ENCODE data around the gene LRSAM1. TPM values are rescaled to one million over a fixed set of nuclear protein-coding genes. Genes with fewer than 3 reads are reported as not detected.

The LRSAM1 gene
- total and polyA plus RNA-seq, 4 donors = 6.6 to 9.7 (median 7.1) TPM

DNA sequence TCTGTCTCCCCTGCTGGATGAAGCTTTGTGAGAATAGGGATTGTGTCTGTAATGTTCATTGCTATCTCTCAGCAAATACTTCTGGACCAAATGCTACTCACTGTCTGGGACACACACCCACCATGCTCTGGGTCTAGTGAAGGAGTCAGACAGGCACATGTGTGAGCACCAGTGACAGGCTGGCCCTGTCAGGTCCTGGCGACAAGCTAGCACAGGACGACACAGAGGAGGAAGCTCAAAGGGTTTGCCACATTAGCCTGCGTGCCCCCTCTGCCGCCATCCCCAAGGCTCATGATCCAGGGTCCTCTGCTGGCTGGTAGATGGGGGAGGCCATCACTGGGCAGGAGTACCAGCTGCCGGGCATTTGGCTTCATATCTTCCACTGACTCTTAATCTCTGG is 23.3 kb downstream of the LRSAM1 start:
- WGBS = 96% methylated on average over 5 of the region's 5 CpGs
- TF ChIP-seq HNF4A (conservative IDR thresholded peaks at IDR 0.05) = no peak
- TF ChIP-seq FOXA2 (IDR thresholded peaks at IDR 0.05) = no peak
- TF ChIP-seq RAD21 (IDR thresholded peaks at IDR 0.05) = no peak
- no peak for TF ChIP-seq RXRA (IDR thresholded peaks at IDR 0.05)
- TF ChIP-seq GABPA (IDR thresholded peaks at IDR 0.05 in 1 of 2, conservative IDR thresholded peaks at IDR 0.05 in 1 of 2) = no peak
- TF ChIP-seq, protein P1, sequence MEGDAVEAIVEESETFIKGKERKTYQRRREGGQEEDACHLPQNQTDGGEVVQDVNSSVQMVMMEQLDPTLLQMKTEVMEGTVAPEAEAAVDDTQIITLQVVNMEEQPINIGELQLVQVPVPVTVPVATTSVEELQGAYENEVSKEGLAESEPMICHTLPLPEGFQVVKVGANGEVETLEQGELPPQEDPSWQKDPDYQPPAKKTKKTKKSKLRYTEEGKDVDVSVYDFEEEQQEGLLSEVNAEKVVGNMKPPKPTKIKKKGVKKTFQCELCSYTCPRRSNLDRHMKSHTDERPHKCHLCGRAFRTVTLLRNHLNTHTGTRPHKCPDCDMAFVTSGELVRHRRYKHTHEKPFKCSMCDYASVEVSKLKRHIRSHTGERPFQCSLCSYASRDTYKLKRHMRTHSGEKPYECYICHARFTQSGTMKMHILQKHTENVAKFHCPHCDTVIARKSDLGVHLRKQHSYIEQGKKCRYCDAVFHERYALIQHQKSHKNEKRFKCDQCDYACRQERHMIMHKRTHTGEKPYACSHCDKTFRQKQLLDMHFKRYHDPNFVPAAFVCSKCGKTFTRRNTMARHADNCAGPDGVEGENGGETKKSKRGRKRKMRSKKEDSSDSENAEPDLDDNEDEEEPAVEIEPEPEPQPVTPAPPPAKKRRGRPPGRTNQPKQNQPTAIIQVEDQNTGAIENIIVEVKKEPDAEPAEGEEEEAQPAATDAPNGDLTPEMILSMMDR (IDR thresholded peaks at IDR 0.05; ENCODE audit: low read depth, low read length, missing input control) = no peak
- TF ChIP-seq HNF4G (IDR thresholded peaks at IDR 0.05) = no peak
- TF ChIP-seq FOXA1 (IDR thresholded peaks at IDR 0.05) = no peak
- no peak for TF ChIP-seq NR2F2 (IDR thresholded peaks at IDR 0.05)
- TF ChIP-seq SP1 (IDR thresholded peaks at IDR 0.05) = no peak
- TF ChIP-seq, protein P2, sequence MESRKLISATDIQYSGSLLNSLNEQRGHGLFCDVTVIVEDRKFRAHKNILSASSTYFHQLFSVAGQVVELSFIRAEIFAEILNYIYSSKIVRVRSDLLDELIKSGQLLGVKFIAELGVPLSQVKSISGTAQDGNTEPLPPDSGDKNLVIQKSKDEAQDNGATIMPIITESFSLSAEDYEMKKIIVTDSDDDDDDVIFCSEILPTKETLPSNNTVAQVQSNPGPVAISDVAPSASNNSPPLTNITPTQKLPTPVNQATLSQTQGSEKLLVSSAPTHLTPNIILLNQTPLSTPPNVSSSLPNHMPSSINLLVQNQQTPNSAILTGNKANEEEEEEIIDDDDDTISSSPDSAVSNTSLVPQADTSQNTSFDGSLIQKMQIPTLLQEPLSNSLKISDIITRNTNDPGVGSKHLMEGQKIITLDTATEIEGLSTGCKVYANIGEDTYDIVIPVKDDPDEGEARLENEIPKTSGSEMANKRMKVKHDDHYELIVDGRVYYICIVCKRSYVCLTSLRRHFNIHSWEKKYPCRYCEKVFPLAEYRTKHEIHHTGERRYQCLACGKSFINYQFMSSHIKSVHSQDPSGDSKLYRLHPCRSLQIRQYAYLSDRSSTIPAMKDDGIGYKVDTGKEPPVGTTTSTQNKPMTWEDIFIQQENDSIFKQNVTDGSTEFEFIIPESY (IDR thresholded peaks at IDR 0.05) = no peak
- TF ChIP-seq YY1 (IDR thresholded peaks at IDR 0.05) = no peak
- TF ChIP-seq, protein P3, sequence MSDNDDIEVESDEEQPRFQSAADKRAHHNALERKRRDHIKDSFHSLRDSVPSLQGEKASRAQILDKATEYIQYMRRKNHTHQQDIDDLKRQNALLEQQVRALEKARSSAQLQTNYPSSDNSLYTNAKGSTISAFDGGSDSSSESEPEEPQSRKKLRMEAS (IDR thresholded peaks at IDR 0.05) = no peak
- no peak for TF ChIP-seq JUND (IDR thresholded peaks at IDR 0.05)
- TF ChIP-seq, protein P4, sequence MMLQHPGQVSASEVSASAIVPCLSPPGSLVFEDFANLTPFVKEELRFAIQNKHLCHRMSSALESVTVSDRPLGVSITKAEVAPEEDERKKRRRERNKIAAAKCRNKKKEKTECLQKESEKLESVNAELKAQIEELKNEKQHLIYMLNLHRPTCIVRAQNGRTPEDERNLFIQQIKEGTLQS (IDR thresholded peaks at IDR 0.05) = no peak
- TF ChIP-seq TAF1 (conservative IDR thresholded peaks at IDR 0.05) = no peak
- TF ChIP-seq, protein P5, sequence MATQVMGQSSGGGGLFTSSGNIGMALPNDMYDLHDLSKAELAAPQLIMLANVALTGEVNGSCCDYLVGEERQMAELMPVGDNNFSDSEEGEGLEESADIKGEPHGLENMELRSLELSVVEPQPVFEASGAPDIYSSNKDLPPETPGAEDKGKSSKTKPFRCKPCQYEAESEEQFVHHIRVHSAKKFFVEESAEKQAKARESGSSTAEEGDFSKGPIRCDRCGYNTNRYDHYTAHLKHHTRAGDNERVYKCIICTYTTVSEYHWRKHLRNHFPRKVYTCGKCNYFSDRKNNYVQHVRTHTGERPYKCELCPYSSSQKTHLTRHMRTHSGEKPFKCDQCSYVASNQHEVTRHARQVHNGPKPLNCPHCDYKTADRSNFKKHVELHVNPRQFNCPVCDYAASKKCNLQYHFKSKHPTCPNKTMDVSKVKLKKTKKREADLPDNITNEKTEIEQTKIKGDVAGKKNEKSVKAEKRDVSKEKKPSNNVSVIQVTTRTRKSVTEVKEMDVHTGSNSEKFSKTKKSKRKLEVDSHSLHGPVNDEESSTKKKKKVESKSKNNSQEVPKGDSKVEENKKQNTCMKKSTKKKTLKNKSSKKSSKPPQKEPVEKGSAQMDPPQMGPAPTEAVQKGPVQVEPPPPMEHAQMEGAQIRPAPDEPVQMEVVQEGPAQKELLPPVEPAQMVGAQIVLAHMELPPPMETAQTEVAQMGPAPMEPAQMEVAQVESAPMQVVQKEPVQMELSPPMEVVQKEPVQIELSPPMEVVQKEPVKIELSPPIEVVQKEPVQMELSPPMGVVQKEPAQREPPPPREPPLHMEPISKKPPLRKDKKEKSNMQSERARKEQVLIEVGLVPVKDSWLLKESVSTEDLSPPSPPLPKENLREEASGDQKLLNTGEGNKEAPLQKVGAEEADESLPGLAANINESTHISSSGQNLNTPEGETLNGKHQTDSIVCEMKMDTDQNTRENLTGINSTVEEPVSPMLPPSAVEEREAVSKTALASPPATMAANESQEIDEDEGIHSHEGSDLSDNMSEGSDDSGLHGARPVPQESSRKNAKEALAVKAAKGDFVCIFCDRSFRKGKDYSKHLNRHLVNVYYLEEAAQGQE (IDR thresholded peaks at IDR 0.05) = no peak
- no peak for TF ChIP-seq EGR1 (IDR thresholded peaks at IDR 0.05; ENCODE audit: low read depth in 2 of 2)

More for the DNA sequence above, 23.3 kb downstream of the LRSAM1 start:
- H3K9me3 ChIP-seq (ENCODE audit: control insufficient read depth in 4 of 4, low read length in 3 of 4) = no peaks in the 10 kb centered on the region
- H3K36me3 ChIP-seq (ENCODE audit: control insufficient read depth in 4 of 4, insufficient read depth in 3 of 4, low read depth in 1 of 4, low read length in 3 of 4) = peaks cover 9 to 53% (median 26%) of the 10 kb centered on the region in 4 donors
- no peak overlapping the region for H3K27ac ChIP-seq (ENCODE audit: low read depth in 1 of 2, low read length in 2 of 2)
- no peaks in the 10 kb centered on the region for H3K27me3 ChIP-seq (ENCODE audit: control insufficient read depth in 4 of 4, insufficient read depth in 4 of 4, low read length in 3 of 4)
- no peak for DNase-seq (ENCODE audit: low spot score)
- H3K4me1 ChIP-seq (ENCODE audit: control insufficient read depth in 4 of 4, insufficient read depth in 4 of 4, low read length in 3 of 4) = no peaks in the 10 kb centered on the region
- H3K9ac ChIP-seq (ENCODE audit: low read depth in 1 of 2, low read length in 2 of 2) = no peak overlapping the region
- no peak overlapping the region for H3K4me3 ChIP-seq (ENCODE audit: low read depth in 1 of 3, low read length in 3 of 3)

All from liver (tissue), 9 donors.